SJSA1 (cell line): ENCODE results near the gene EFNA5. TPM values are rescaled to one million over a fixed set of nuclear protein-coding genes. Genes with fewer than 3 reads are reported as not detected.

Experiments
- DNase-seq, 2 experiments: peaks; one replicate each; pipeline ENCODE4 v3.0.0-alpha.2; 2015 to 2020; ENCODE audit warnings: low spot score in 2 of 2, low read depth in 1 of 2
- H3K27ac ChIP-seq: fragments of 250-450 bp; sonication (Bioruptor Pico); 2 replicates; pipeline ENCODE4 v1.5.1; 2020; ENCODE audit warnings: mild to moderate bottlenecking, moderate library complexity
- H3K27me3 ChIP-seq: fragments of 250-450 bp; sonication (Bioruptor Pico); replicated peaks from 2 replicates; pipeline ENCODE4 v1.5.1; 2020; ENCODE audit warnings: mild to moderate bottlenecking, moderate library complexity
- H3K36me3 ChIP-seq: fragments of 250-450 bp; sonication (Bioruptor Pico); 2 replicates; pipeline ENCODE4 v1.5.1; 2020; ENCODE audit warnings: mild to moderate bottlenecking
- H3K4me1 ChIP-seq: fragments of 250-450 bp; sonication (Bioruptor Pico); replicated peaks from 2 replicates; pipeline ENCODE4 v1.6.1; 2021; ENCODE audit warnings: mild to moderate bottlenecking
- H3K4me3 ChIP-seq: fragments of 250-450 bp; sonication (Bioruptor Pico); 2 replicates; pipeline ENCODE4 v1.5.1; 2020; ENCODE audit warnings: mild to moderate bottlenecking
- H3K9me3 ChIP-seq: fragments of 250-450 bp; sonication (Bioruptor Pico); replicated peaks from 2 replicates; pipeline ENCODE4 v1.5.1; 2020; ENCODE audit warnings: mild to moderate bottlenecking
- total RNA-seq: library from RNA; depleted of rRNA; stranded (reverse); fragments of >200 nt; shearing (Covaris generic); gene quantifications from 2 replicates; pipeline ENCODE4 v1.2.3, GENCODE V29; 2014

EFNA5 gene
- total RNA-seq, 1 experiment from 2014 or later, result 0.87 TPM

- Histone ChIP-seq H3K4me3 (no peak overlapping the region), H3K4me1 (peaks cover 6% of the 10 kb centered on the region; the same call in 1 of the 2 replicates), H3K27me3 (no peaks in the 10 kb centered on the region), H3K36me3 (no peaks in the 10 kb centered on the region), H3K27ac (no peak overlapping the region), H3K9me3 (no peaks in the 10 kb centered on the region)
- no peak for DNase-seq
These were observed 300.3 kb downstream of the EFNA5 start for GRCh38 chr5:107370396-107370968.

GRCh38 chr5:107369622-107370021, 301.1 kb downstream of the EFNA5 start:
- Histone ChIP-seq H3K27ac (no peak overlapping the region), H3K9me3 (no peaks in the 10 kb centered on the region), H3K27me3 (no peaks in the 10 kb centered on the region), H3K4me3 (no peak overlapping the region), H3K4me1 (peaks cover 10% of the 10 kb centered on the region; the same call in 1 of the 2 replicates), H3K36me3 (no peaks in the 10 kb centered on the region)
- DNase-seq, result no peak

GRCh38 chr5:107368615-107369014, 302.1 kb downstream of the EFNA5 start:
- no peak overlapping the region for H3K4me3 ChIP-seq
- H3K36me3 ChIP-seq, result no peaks in the 10 kb centered on the region
- no peak for DNase-seq
- no peaks in the 10 kb centered on the region for H3K27me3 ChIP-seq
- peaks cover 10% of the 10 kb centered on the region; the same call in 1 of the 2 replicates for H3K4me1 ChIP-seq
- H3K9me3 ChIP-seq, result no peaks in the 10 kb centered on the region
- no peak overlapping the region for H3K27ac ChIP-seq

- Histone ChIP-seq H3K4me1 (peaks cover 10% of the 10 kb centered on the region; the same call in 1 of the 2 replicates), H3K36me3 (no peaks in the 10 kb centered on the region), H3K9me3 (no peaks in the 10 kb centered on the region), H3K27me3 (no peaks in the 10 kb centered on the region), H3K27ac (no peak overlapping the region), H3K4me3 (no peak overlapping the region)
- no peak for DNase-seq
These were observed 302.8 kb downstream of the EFNA5 start for GRCh38 chr5:107367939-107368338.

- no peak overlapping the region for H3K27ac ChIP-seq
- no peaks in the 10 kb centered on the region for H3K36me3 ChIP-seq
- peaks cover 10% of the 10 kb centered on the region; the same call in 1 of the 2 replicates for H3K4me1 ChIP-seq
- H3K9me3 ChIP-seq, result no peaks in the 10 kb centered on the region
- H3K4me3 ChIP-seq, result no peak overlapping the region
- no peaks in the 10 kb centered on the region for H3K27me3 ChIP-seq
- DNase-seq, result no peak
These were observed 303.3 kb downstream of the EFNA5 start for GRCh38 chr5:107367480-107367879.

- DNase-seq, result peak in 1 of 2 experiments; percentile 26
- Histone ChIP-seq H3K4me3 (no peak overlapping the region), H3K36me3 (no peaks in the 10 kb centered on the region), H3K27me3 (no peaks in the 10 kb centered on the region), H3K27ac (peak overlapping the region; percentile 42), H3K9me3 (no peaks in the 10 kb centered on the region), H3K4me1 (peaks cover 10% of the 10 kb centered on the region; the same call in 1 of the 2 replicates)
These were observed 305.2 kb downstream of the EFNA5 start for GRCh38 chr5:107365320-107366109.

- no peak overlapping the region for H3K4me3 ChIP-seq
- no peaks in the 10 kb centered on the region for H3K27me3 ChIP-seq
These were observed 306.1 kb downstream of the EFNA5 start for GRCh38 chr5:107364443-107365319.

GRCh38 chr5:107363768-107364167, 307.0 kb downstream of the EFNA5 start:
- no peak overlapping the region for H3K27ac ChIP-seq
- H3K9me3 ChIP-seq, result no peaks in the 10 kb centered on the region
- H3K36me3 ChIP-seq, result no peaks in the 10 kb centered on the region
- H3K4me1 ChIP-seq, result peaks cover 14% of the 10 kb centered on the region; the same call in 1 of the 2 replicates
- H3K27me3 ChIP-seq, result no peaks in the 10 kb centered on the region
- no peak overlapping the region for H3K4me3 ChIP-seq
- DNase-seq, result no peak

More at GRCh38 chr5:107364443-107365319, 306.1 kb downstream of the EFNA5 start:
- no peak for DNase-seq
- H3K4me1 ChIP-seq, result peaks cover 11% of the 10 kb centered on the region; the same call in 1 of the 2 replicates
- H3K27ac ChIP-seq, result no peak overlapping the region; the same call in 1 of the 2 replicates
- no peaks in the 10 kb centered on the region for H3K9me3 ChIP-seq
- no peaks in the 10 kb centered on the region for H3K36me3 ChIP-seq

- no peak for DNase-seq
- H3K4me3 ChIP-seq, result no peak overlapping the region
- H3K4me1 ChIP-seq, result peaks cover 14% of the 10 kb centered on the region; the same call in 1 of the 2 replicates
- no peaks in the 10 kb centered on the region for H3K27me3 ChIP-seq
- H3K9me3 ChIP-seq, result no peaks in the 10 kb centered on the region
- H3K36me3 ChIP-seq, result no peaks in the 10 kb centered on the region
- H3K27ac ChIP-seq, result no peak overlapping the region
These were observed 308.8 kb downstream of the EFNA5 start for GRCh38 chr5:107361945-107362344.

- Histone ChIP-seq H3K9me3 (no peaks in the 10 kb centered on the region), H3K36me3 (no peaks in the 10 kb centered on the region), H3K27ac (no peak overlapping the region), H3K4me3 (no peak overlapping the region), H3K4me1 (peaks cover 4% of the 10 kb centered on the region; the same call in 1 of the 2 replicates), H3K27me3 (no peaks in the 10 kb centered on the region)
- DNase-seq, result no peak
These were observed 310.9 kb downstream of the EFNA5 start for GRCh38 chr5:107359916-107360234.

- no peak for DNase-seq
- H3K4me3 ChIP-seq, result no peak overlapping the region
- H3K27me3 ChIP-seq, result no peaks in the 10 kb centered on the region
- H3K9me3 ChIP-seq, result no peaks in the 10 kb centered on the region
- no peaks in the 10 kb centered on the region for H3K36me3 ChIP-seq
- H3K27ac ChIP-seq, result no peak overlapping the region
- 0 out of 2 replicates have a peak, but pooled peaks cover 4% of the 10 kb centered on the region for H3K4me1 ChIP-seq
These were observed 311.5 kb downstream of the EFNA5 start for GRCh38 chr5:107359033-107359915.

- Histone ChIP-seq H3K9me3 (no peaks in the 10 kb centered on the region), H3K36me3 (no peaks in the 10 kb centered on the region), H3K4me3 (no peak overlapping the region), H3K27me3 (no peaks in the 10 kb centered on the region), H3K4me1 (0 out of 2 replicates have a peak, but pooled peaks cover 4% of the 10 kb centered on the region), H3K27ac (no peak overlapping the region)
- DNase-seq, result no peak
These were observed 313.8 kb downstream of the EFNA5 start for GRCh38 chr5:107356891-107357290.

GRCh38 chr5:107352576-107352975, 318.2 kb downstream of the EFNA5 start:
- Histone ChIP-seq H3K9me3 (no peaks in the 10 kb centered on the region), H3K27me3 (no peaks in the 10 kb centered on the region), H3K4me3 (no peak overlapping the region), H3K27ac (no peak overlapping the region), H3K36me3 (no peaks in the 10 kb centered on the region), H3K4me1 (no peaks in the 10 kb centered on the region)
- no peak for DNase-seq
